Fibroblast of mammary gland (primary cell): ENCODE measurements around the gene RFX8.

Experiments
- DNase-seq: peaks from one replicate; pipeline ENCODE4 v3.0.0-alpha.2; 2010; ENCODE audit warnings: low read depth
- H3K4me3 ChIP-seq: 2 replicates; pipeline ENCODE4 v1.5.1; 2011; ENCODE audit warnings: low read depth, mild to moderate bottlenecking, low read length, moderate library complexity; ENCODE audit not compliant: control insufficient read depth
- CTCF ChIP-seq: conservative IDR thresholded peaks from 2 replicates; pipeline ENCODE4 v1.5.1; 2011; ENCODE audit warnings: low read depth, low read length, inconsistent platforms; ENCODE audit not compliant: control insufficient read depth, insufficient read depth

Gene RFX8

GRCh38 chr2:101415884-101416283, 59.0 kb downstream of the RFX8 start:
- no peak for TF ChIP-seq CTCF
- H3K4me3 ChIP-seq: no peak overlapping the region
- DNase-seq: no peak

- DNase-seq: no peak
- no peak overlapping the region for H3K4me3 ChIP-seq
- no peak for TF ChIP-seq CTCF
These were observed 59.7 kb downstream of the RFX8 start for GRCh38 chr2:101415220-101415619.

GRCh38 chr2:101412092-101412694, 62.7 kb downstream of the RFX8 start:
- H3K4me3 ChIP-seq: no peak overlapping the region
- TF ChIP-seq CTCF: no peak
- no peak for DNase-seq

GRCh38 chr2:101410746-101411145, 64.2 kb downstream of the RFX8 start:
- H3K4me3 ChIP-seq: no peak overlapping the region
- no peak for DNase-seq
- TF ChIP-seq CTCF: no peak

- TF ChIP-seq CTCF: no peak
- DNase-seq: no peak
- H3K4me3 ChIP-seq: no peak overlapping the region
These were observed 64.8 kb downstream of the RFX8 start for GRCh38 chr2:101410114-101410513.

- TF ChIP-seq CTCF: no peak
- no peak for DNase-seq
- H3K4me3 ChIP-seq: no peak overlapping the region
These were observed 65.2 kb downstream of the RFX8 start for GRCh38 chr2:101409699-101410098.

- TF ChIP-seq CTCF: no peak
- DNase-seq: no peak
- no peak overlapping the region for H3K4me3 ChIP-seq
These were observed 66.0 kb downstream of the RFX8 start for GRCh38 chr2:101408925-101409324.
